Esophagus (tissue), 2 donors: ENCODE data around the gene C6. TPM values are rescaled to one million over a fixed set of nuclear protein-coding genes. Genes with fewer than 3 reads are reported as not detected.
"Not testable (repeated sequence)": the region's sequence is repeated elsewhere in the genome, so short reads cannot be mapped to it uniquely, and the experiment has no call there.

Source experiments
- H3K27ac ChIP-seq, 2 donors: one replicate each; pipeline ENCODE4 v1.5.1; 2013; ENCODE audit warnings: low read depth in 2 of 2, mild to moderate bottlenecking in 2 of 2, inconsistent platforms in 1 of 2, low read length in 1 of 2, moderate library complexity in 1 of 2
- H3K27me3 ChIP-seq, 2 donors: one replicate each; pipeline ENCODE4 v1.6.1; 2013; ENCODE audit warnings: low read length in 2 of 2, control low read depth in 1 of 2, mild to moderate bottlenecking in 1 of 2; ENCODE audit not compliant: insufficient read depth in 2 of 2, control insufficient read depth in 1 of 2
- H3K36me3 ChIP-seq, 2 donors: one replicate each; pipeline ENCODE4 v1.6.1; 2013; ENCODE audit warnings: low read length in 1 of 2; ENCODE audit not compliant: control insufficient read depth in 2 of 2, insufficient read depth in 2 of 2
- H3K4me1 ChIP-seq, 2 donors: one replicate each; pipeline ENCODE4 v1.6.1; 2013; ENCODE audit warnings: low read length in 1 of 2; ENCODE audit not compliant: control insufficient read depth in 2 of 2, insufficient read depth in 2 of 2
- H3K4me3 ChIP-seq, 2 donors: one replicate each; pipeline ENCODE4 v1.5.1; 2013; ENCODE audit warnings: low read length in 2 of 2, mild to moderate bottlenecking in 2 of 2, low read depth in 1 of 2, moderate library complexity in 1 of 2
- H3K9me3 ChIP-seq, 2 donors: one replicate each; pipeline ENCODE4 v1.6.1; 2013; ENCODE audit warnings: mild to moderate bottlenecking in 2 of 2, low read depth in 1 of 2, low read length in 1 of 2, moderate library complexity in 1 of 2; ENCODE audit not compliant: control insufficient read depth in 2 of 2, insufficient read depth in 1 of 2
- WGBS, 2 donors: extraction: QIAGEN DNeasy Blood & Tissue Kit; methylation state at CpG; one replicate each; pipeline ENCODE4 v1.1.7; 2013; 5-methylcytosine and 5-hydroxymethylcytosine counted together
- polyA plus RNA-seq, 2 donors: library from polyadenylated mRNA; stranded (reverse); fragments of 200-250 nt; gene quantifications; one replicate each; pipeline ENCODE4 v1.2.3, GENCODE V29; 2013
- donor health status: healthy with polysubstance abuse.
- donor health status: Bipolar disorder and iron deficiency.

The C6 gene
- polyA plus RNA-seq, 2 donors = 0.09 to 0.12 TPM

GRCh38 chr5:41234475-41234874 lies 21.1 kb upstream of the C6 start:
- Histone ChIP-seq H3K4me3 (no peak overlapping the region), H3K4me1 (no peaks in the 10 kb centered on the region), H3K36me3 (no peaks in the 10 kb centered on the region), H3K9me3 (no peaks in the 10 kb centered on the region), H3K27ac (no peak overlapping the region), H3K27me3 (no peaks in the 10 kb centered on the region)

GRCh38 chr5:41232797-41233196 lies 19.5 kb upstream of the C6 start:
- Histone ChIP-seq H3K27ac (no peak overlapping the region), H3K27me3 (no peaks in the 10 kb centered on the region), H3K4me1 (no peaks in the 10 kb centered on the region), H3K4me3 (no peak overlapping the region), H3K9me3 (no peaks in the 10 kb centered on the region), H3K36me3 (no peaks in the 10 kb centered on the region)

- H3K36me3 ChIP-seq, H3K4me3 ChIP-seq, H3K27me3 ChIP-seq, H3K4me1 ChIP-seq, H3K27ac ChIP-seq, H3K9me3 ChIP-seq: not testable (repeated sequence)
- 41 to 66% methylated on average over 1 of the region's 1 CpG for WGBS, 2 donors
These were observed 16.9 kb upstream of the C6 start for GRCh38 chr5:41230276-41230675.

GRCh38 chr5:41223962-41224361 lies 10.6 kb upstream of the C6 start:
- Histone ChIP-seq H3K27ac (no peak overlapping the region), H3K9me3 (no peaks in the 10 kb centered on the region), H3K27me3 (no peaks in the 10 kb centered on the region), H3K36me3 (no peaks in the 10 kb centered on the region), H3K4me1 (no peaks in the 10 kb centered on the region), H3K4me3 (no peak overlapping the region)
- WGBS, 2 donors = 90 to 94% methylated on average over 2 of the region's 2 CpGs

- 44 to 55% methylated on average over 2 of the region's 2 CpGs for WGBS, 2 donors
- Histone ChIP-seq H3K27me3 (no peaks in the 10 kb centered on the region), H3K4me1 (no peaks in the 10 kb centered on the region), H3K27ac (no peak overlapping the region), H3K36me3 (no peaks in the 10 kb centered on the region), H3K4me3 (no peak overlapping the region), H3K9me3 (no peaks in the 10 kb centered on the region)
These were observed 6.4 kb upstream of the C6 start for GRCh38 chr5:41219658-41220269.

- Histone ChIP-seq H3K4me1 (no peaks in the 10 kb centered on the region), H3K9me3 (no peaks in the 10 kb centered on the region), H3K36me3 (no peaks in the 10 kb centered on the region), H3K27me3 (no peaks in the 10 kb centered on the region), H3K4me3 (no peak overlapping the region), H3K27ac (no peak overlapping the region)
- WGBS, 2 donors = 58% methylated on average over 1 of the region's 1 CpG
These were observed 5.8 kb upstream of the C6 start for GRCh38 chr5:41218929-41219657.

- no peaks in the 10 kb centered on the region for H3K9me3 ChIP-seq
- H3K27me3 ChIP-seq = no peaks in the 10 kb centered on the region
- no peak overlapping the region for H3K4me3 ChIP-seq
- H3K4me1 ChIP-seq = no peaks in the 10 kb centered on the region
- H3K27ac ChIP-seq = no peak overlapping the region
- no peaks in the 10 kb centered on the region for H3K36me3 ChIP-seq
These were observed 850 bp upstream of the C6 start for GRCh38 chr5:41214182-41214581.

- H3K9me3 ChIP-seq = no peaks in the 10 kb centered on the region
- no peak overlapping the region for H3K27ac ChIP-seq
- H3K4me1 ChIP-seq = no peaks in the 10 kb centered on the region
- 46 to 49% methylated on average over 1 of the region's 1 CpG for WGBS, 2 donors
- H3K27me3 ChIP-seq = no peaks in the 10 kb centered on the region
- H3K4me3 ChIP-seq = no peak overlapping the region
- H3K36me3 ChIP-seq = no peaks in the 10 kb centered on the region
These were observed 397 bp downstream of the C6 start for GRCh38 chr5:41212935-41213334.

- Histone ChIP-seq H3K36me3 (no peaks in the 10 kb centered on the region), H3K9me3 (no peaks in the 10 kb centered on the region), H3K4me3 (no peak overlapping the region), H3K27me3 (no peaks in the 10 kb centered on the region), H3K4me1 (no peaks in the 10 kb centered on the region), H3K27ac (no peak overlapping the region)
- 86 to 89% methylated on average over 4 of the region's 4 CpGs for WGBS, 2 donors
These were observed 1.9 kb downstream of the C6 start for GRCh38 chr5:41211417-41211816.

- not testable (repeated sequence) for H3K4me1 ChIP-seq, H3K4me3 ChIP-seq, H3K27me3 ChIP-seq, H3K27ac ChIP-seq, H3K9me3 ChIP-seq, H3K36me3 ChIP-seq
- 81 to 85% methylated on average over 8 of the region's 8 CpGs for WGBS, 2 donors
These were observed 7.9 kb downstream of the C6 start for GRCh38 chr5:41205475-41205874.
